Mesothelial cell of epicardium (in vitro differentiated cells): ENCODE results near the gene STOML1. TPM values are rescaled to one million over a fixed set of nuclear protein-coding genes. Genes with fewer than 3 reads are reported as not detected.

Experiments used
- DNase-seq, 2 experiments: peaks; one replicate each; pipeline ENCODE4 v3.0.0; 2021; ENCODE audit warnings: low spot score in 2 of 2; ENCODE audit not compliant: unreplicated experiment in 2 of 2
- H3K27ac Mint-ChIP-seq: 2 replicates; pipeline ENCODE4 v1.8.0; 2021; ENCODE audit warnings: mixed read lengths
- H3K27me3 Mint-ChIP-seq: 2 replicates; pipeline ENCODE4 v1.8.0; 2021; ENCODE audit warnings: low read depth, mixed read lengths
- H3K36me3 Mint-ChIP-seq: 2 replicates; pipeline ENCODE4 v1.8.0; 2021; ENCODE audit warnings: mixed read lengths
- H3K4me1 Mint-ChIP-seq: 2 replicates; pipeline ENCODE4 v1.8.0; 2021; ENCODE audit warnings: mixed read lengths
- H3K4me3 Mint-ChIP-seq: 2 replicates; pipeline ENCODE4 v1.8.0; 2021; ENCODE audit warnings: mild to moderate bottlenecking, moderate library complexity, mixed read lengths
- H3K9me3 Mint-ChIP-seq: 2 replicates; pipeline ENCODE4 v1.8.0; 2021; ENCODE audit warnings: mixed read lengths
- total RNA-seq: library from RNA; stranded (reverse); gene quantifications from 3 replicates; pipeline ENCODE4 v1.2.1, GENCODE V29; 2021
- TF ChIP-seq, protein P1 (sequence below): fragments of 200-600 bp; sonication (generic); IDR thresholded peaks from one replicate; pipeline ENCODE4 v1.5.0; 2021; ENCODE audit warnings: antibody characterized with exemption; ENCODE audit not compliant: unreplicated experiment

STOML1 gene
- total RNA-seq, 1 donor from 2014 or later = 11.9 TPM

DNA sequence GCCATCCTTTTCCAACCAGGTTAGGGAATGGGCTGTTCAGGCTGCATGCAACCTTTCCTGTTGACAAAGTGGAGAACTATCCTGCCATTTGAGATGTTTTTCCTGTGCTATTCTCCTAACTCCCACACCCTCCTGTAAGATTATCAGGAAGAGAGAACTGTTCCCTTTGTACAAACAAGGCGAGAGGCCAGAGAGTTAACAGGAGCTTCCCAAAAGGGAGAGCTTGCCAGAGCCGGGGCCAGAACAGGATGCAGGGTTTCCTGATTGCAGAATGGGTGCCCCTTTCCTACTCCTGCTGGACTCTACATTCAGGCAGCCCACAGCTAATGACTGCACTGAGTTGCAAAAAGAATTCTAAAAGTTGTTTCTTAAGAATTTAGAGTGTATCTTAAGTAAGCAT lies 19.5 kb upstream of the STOML1 start:
- Mint-ChIP-seq H3K27ac (peak overlapping the region; percentile 35), H3K36me3 (peaks cover 27% of the 10 kb centered on the region), H3K4me1 (peaks cover 14% of the 10 kb centered on the region), H3K27me3 (no peaks in the 10 kb centered on the region), H3K4me3 (no peak overlapping the region), H3K9me3 (no peaks in the 10 kb centered on the region)
- DNase-seq = no peak
- TF ChIP-seq, protein P1, sequence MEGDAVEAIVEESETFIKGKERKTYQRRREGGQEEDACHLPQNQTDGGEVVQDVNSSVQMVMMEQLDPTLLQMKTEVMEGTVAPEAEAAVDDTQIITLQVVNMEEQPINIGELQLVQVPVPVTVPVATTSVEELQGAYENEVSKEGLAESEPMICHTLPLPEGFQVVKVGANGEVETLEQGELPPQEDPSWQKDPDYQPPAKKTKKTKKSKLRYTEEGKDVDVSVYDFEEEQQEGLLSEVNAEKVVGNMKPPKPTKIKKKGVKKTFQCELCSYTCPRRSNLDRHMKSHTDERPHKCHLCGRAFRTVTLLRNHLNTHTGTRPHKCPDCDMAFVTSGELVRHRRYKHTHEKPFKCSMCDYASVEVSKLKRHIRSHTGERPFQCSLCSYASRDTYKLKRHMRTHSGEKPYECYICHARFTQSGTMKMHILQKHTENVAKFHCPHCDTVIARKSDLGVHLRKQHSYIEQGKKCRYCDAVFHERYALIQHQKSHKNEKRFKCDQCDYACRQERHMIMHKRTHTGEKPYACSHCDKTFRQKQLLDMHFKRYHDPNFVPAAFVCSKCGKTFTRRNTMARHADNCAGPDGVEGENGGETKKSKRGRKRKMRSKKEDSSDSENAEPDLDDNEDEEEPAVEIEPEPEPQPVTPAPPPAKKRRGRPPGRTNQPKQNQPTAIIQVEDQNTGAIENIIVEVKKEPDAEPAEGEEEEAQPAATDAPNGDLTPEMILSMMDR = no peak

GRCh38 chr15:74010929-74011540 lies 18.9 kb upstream of the STOML1 start:
- peaks cover 28% of the 10 kb centered on the region for H3K36me3 Mint-ChIP-seq
- no peak overlapping the region for H3K4me3 Mint-ChIP-seq
- peak overlapping the region; percentile 35 for H3K27ac Mint-ChIP-seq
- H3K4me1 Mint-ChIP-seq = peaks cover 15% of the 10 kb centered on the region
- no peaks in the 10 kb centered on the region for H3K9me3 Mint-ChIP-seq
- DNase-seq = no peak
- H3K27me3 Mint-ChIP-seq = no peaks in the 10 kb centered on the region
- TF ChIP-seq, protein P1 = no peak

DNA sequence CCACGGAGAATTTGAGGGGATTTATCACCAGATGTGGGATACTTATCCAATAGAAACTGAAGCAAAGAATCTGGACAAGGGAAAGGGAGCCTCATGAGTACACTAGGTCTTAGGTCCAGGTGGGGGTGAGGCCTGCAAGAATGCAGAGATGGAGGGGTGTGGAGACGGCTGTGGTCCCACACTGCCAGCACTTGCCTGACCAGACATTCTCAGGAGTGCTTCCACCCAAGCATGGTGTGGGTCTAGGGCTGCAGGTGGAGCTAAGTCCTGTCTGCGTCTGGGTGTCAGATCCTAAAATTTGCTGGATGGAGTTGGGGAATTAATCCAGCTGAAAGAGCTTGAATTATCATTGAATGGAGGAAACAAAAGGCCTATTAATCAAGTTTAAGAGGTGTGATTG lies 16.8 kb upstream of the STOML1 start:
- Mint-ChIP-seq H3K9me3 (no peaks in the 10 kb centered on the region), H3K4me3 (no peak overlapping the region), H3K27me3 (no peaks in the 10 kb centered on the region), H3K4me1 (peaks cover 15% of the 10 kb centered on the region), H3K36me3 (peaks cover 30% of the 10 kb centered on the region), H3K27ac (no peak overlapping the region)
- no peak for DNase-seq
- TF ChIP-seq, protein P1 = no peak

DNA sequence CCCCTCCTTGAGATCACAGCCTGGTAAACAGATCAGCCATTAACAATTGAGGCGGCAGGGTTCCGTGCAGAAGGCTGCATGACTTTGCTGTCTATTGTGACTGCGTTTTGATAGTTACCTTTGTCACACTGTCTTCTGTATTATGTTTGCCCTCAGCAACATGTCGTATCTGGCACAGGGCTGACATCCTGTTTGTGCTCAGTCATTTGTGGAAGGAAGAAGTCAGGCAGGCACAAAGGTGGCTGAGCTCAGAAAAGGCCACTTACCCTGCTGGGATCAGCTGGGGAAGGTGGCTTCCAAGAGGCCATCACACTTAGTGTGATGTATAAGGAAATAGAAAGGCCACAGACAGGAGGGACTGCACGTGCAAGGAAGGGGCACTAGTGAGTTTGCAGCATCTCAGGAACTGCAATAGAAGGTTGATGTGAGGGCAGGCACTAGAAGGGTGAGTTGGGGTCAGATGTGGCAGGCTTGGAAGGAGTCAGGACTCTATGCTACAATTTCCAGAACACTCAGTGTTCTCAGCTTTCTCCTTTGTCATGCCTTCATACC lies 15.8 kb upstream of the STOML1 start:
- no peak for DNase-seq
- TF ChIP-seq, protein P1 = no peak
- Mint-ChIP-seq H3K27me3 (no peaks in the 10 kb centered on the region), H3K9me3 (peaks cover 7% of the 10 kb centered on the region), H3K4me1 (peaks cover 15% of the 10 kb centered on the region), H3K36me3 (peaks cover 35% of the 10 kb centered on the region), H3K4me3 (no peak overlapping the region), H3K27ac (peak overlapping the region; percentile 40)

DNA sequence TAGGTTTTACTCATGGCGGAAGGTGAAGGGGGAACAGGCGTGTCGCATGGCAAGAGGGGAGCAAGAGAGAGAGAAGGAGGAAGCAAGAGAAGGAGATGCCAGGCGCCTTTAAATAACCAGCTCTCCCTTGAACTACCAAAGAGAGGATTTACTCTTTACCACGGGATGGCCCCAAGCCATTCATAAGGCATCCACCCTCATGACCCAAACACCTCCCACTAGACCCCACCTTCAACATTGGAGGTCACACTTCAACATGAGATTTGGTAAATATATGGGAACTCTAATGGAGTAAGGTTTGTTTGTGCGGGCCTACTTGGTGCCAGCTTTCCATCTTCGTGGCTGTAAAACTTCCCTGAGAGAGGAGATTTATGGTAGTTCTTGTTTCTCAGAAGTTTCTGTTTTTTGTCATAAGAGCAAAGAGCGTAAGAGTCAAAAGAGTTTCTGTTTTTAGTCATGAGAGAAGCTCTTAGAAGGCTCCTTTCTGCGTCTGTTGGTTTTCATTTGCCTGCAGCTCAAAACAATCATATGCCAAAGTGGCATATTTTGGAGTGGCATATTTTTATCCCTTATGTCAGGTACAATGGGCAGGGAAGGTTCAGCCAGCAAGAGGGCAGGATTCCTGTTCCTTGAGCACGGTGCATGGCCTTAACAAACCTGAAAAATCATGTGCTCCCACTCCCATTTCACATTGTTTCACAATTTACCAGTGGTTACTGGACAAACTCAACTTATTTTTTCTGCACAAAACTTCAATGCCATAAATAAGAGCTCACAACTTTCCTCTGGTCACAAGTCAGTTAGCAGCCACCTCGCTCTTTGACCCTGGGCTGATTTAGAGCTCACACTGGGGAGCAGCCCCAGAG lies 14.9 kb upstream of the STOML1 start:
- peaks cover 35% of the 10 kb centered on the region for H3K36me3 Mint-ChIP-seq
- H3K4me3 Mint-ChIP-seq = no peak overlapping the region
- peaks cover 7% of the 10 kb centered on the region for H3K9me3 Mint-ChIP-seq
- H3K27me3 Mint-ChIP-seq = no peaks in the 10 kb centered on the region
- no peak for DNase-seq
- TF ChIP-seq, protein P1 = no peak
- peaks cover 15% of the 10 kb centered on the region for H3K4me1 Mint-ChIP-seq
- peak overlapping the region; percentile 51 for H3K27ac Mint-ChIP-seq
